Endothelial cell of umbilical vein (primary cell): ENCODE data around the gene KCNMA1.

ENCODE experiments used
- EZH2 ChIP-seq: IDR thresholded peaks from 2 replicates; pipeline ENCODE4 v1.6.1; 2012; ENCODE audit warnings: borderline replicate concordance, low read depth, mild to moderate bottlenecking, moderate library complexity, low read length, inconsistent platforms; ENCODE audit not compliant: severe bottlenecking
- FOS ChIP-seq: IDR thresholded peaks from 2 replicates; pipeline ENCODE4 v1.6.1; 2011; ENCODE audit warnings: mild to moderate bottlenecking, low read length, moderate library complexity, borderline replicate concordance; ENCODE audit not compliant: insufficient read depth
- GATA2 ChIP-seq: IDR thresholded peaks from 2 replicates; pipeline ENCODE4 v1.7.0; 2011; ENCODE audit warnings: low read depth, mild to moderate bottlenecking, moderate library complexity, mixed read lengths, low read length; ENCODE audit not compliant: insufficient read length, insufficient read depth
- JUN ChIP-seq: IDR thresholded peaks from 2 replicates; pipeline ENCODE4 v1.6.1; 2011; ENCODE audit warnings: borderline replicate concordance, low read depth; ENCODE audit not compliant: insufficient read length, insufficient read depth
- MYC ChIP-seq: IDR thresholded peaks from one replicate; pipeline ENCODE4 v1.6.1; 2011; ENCODE audit warnings: mild to moderate bottlenecking, low read depth, low read length
- POLR2A ChIP-seq: IDR thresholded peaks from 2 replicates; pipeline ENCODE4 v1.6.1; 2012; ENCODE audit warnings: low read depth, mild to moderate bottlenecking, control low read depth, low read length
- POLR2AphosphoS5 ChIP-seq: IDR thresholded peaks from 2 replicates; pipeline ENCODE4 v1.6.1; 2012; ENCODE audit warnings: low read depth, mild to moderate bottlenecking, control low read depth, low read length, moderate library complexity; ENCODE audit not compliant: insufficient read depth
- TF ChIP-seq, protein P1 (sequence below), 2 donors: IDR thresholded peaks; 1 replicate in 1 of 2; 2 replicates in 1 of 2; pipeline ENCODE4 v1.5.1; 2011; ENCODE audit warnings: low read length in 2 of 2, mild to moderate bottlenecking in 2 of 2, moderate library complexity in 2 of 2, control low read depth in 1 of 2, inconsistent platforms in 1 of 2, low read depth in 1 of 2; ENCODE audit not compliant: insufficient read depth in 1 of 2; ENCODE audit errors: extremely low read depth in 1 of 2
- TF ChIP-seq, protein P2 (sequence below): IDR thresholded peaks from 2 replicates; pipeline ENCODE4 v1.6.1; 2011; ENCODE audit not compliant: insufficient read depth, insufficient read length

DNA sequence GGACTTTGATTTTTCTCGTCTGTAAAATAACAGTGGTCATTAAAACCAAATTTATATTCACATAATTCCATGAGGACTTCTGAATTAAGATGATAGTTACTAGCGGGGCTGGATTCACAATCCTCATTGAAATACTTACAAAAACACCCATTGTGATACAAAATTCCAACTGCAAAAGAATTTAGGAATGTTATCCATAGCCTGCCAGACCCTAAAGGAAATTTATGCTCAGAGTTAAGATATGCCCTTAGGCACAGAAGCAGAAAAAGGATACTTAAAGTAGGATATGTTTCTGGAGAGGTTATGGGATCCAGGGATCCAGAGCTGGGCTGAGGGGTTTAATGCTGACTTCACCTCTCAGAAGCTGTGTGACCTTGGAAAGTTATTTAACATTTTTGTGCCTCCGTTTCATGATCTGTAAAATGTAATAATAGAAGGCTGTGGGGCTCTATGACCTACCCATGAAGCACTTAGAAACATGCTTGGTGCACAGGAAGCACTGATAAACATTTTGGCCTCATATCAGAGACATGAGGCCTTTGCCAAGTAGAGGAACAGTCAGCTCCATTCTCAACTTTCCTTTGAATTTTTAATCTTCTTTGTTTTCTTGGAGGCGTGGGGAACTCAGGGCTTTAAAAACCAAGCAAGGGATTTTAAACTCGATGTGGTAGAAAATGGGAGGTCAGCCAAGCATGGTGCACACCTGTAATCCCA is 744.7 kb downstream of the KCNMA1 start:
- TF ChIP-seq, protein P1, sequence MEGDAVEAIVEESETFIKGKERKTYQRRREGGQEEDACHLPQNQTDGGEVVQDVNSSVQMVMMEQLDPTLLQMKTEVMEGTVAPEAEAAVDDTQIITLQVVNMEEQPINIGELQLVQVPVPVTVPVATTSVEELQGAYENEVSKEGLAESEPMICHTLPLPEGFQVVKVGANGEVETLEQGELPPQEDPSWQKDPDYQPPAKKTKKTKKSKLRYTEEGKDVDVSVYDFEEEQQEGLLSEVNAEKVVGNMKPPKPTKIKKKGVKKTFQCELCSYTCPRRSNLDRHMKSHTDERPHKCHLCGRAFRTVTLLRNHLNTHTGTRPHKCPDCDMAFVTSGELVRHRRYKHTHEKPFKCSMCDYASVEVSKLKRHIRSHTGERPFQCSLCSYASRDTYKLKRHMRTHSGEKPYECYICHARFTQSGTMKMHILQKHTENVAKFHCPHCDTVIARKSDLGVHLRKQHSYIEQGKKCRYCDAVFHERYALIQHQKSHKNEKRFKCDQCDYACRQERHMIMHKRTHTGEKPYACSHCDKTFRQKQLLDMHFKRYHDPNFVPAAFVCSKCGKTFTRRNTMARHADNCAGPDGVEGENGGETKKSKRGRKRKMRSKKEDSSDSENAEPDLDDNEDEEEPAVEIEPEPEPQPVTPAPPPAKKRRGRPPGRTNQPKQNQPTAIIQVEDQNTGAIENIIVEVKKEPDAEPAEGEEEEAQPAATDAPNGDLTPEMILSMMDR (IDR thresholded peaks at IDR 0.05; ENCODE audit: extremely low read depth in 1 of 2, insufficient read depth in 1 of 2, low read depth in 1 of 2, low read length in 2 of 2): no peak
- TF ChIP-seq POLR2A (no peak), FOS (no peak), EZH2 (no peak), GATA2 (no peak), POLR2AphosphoS5 (no peak), JUN (no peak), MYC (no peak)
- TF ChIP-seq, protein P2, sequence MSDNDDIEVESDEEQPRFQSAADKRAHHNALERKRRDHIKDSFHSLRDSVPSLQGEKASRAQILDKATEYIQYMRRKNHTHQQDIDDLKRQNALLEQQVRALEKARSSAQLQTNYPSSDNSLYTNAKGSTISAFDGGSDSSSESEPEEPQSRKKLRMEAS: no peak
